ENCODE results near the gene MYBL2.

The MYBL2 gene

GRCh38 chr20:43723735-43724134 is 56.8 kb downstream of the MYBL2 start:
- FAIRE-seq (no peak), DNase-seq (ENCODE audit: insufficient read length, low spot score) (no peak)
- no peak for TF ChIP-seq CTCF (IDR thresholded peaks at IDR 0.05; ENCODE audit: insufficient read depth, missing control alignments)

GRCh38 chr20:43724383-43724782 is 57.5 kb downstream of the MYBL2 start:
- DNase-seq (ENCODE audit: insufficient read length, low spot score) (no peak), FAIRE-seq (no peak)
- no peak for TF ChIP-seq CTCF (IDR thresholded peaks at IDR 0.05; ENCODE audit: insufficient read depth, missing control alignments)

- TF ChIP-seq CTCF (IDR thresholded peaks at IDR 0.05; ENCODE audit: insufficient read depth, missing control alignments) = no peak
- DNase-seq (ENCODE audit: insufficient read length, low spot score) = no peak
- no peak for FAIRE-seq
Observed at GRCh38 chr20:43725666-43726065, 58.8 kb downstream of the MYBL2 start.

- no peak for FAIRE-seq
- no peak for TF ChIP-seq CTCF (IDR thresholded peaks at IDR 0.05; ENCODE audit: insufficient read depth, missing control alignments)
Observed at GRCh38 chr20:43726333-43726732, 59.4 kb downstream of the MYBL2 start.

GRCh38 chr20:43726811-43727338 is 60.0 kb downstream of the MYBL2 start, which contains the start of gene GTSF1L:
TSS of gene GTSF1L (minus strand) at chr20:43727002. CDS start at chr20:43726694, 308 bp downstream.
- no peak for TF ChIP-seq CTCF (IDR thresholded peaks at IDR 0.05; ENCODE audit: insufficient read depth, missing control alignments)
- DNase-seq (ENCODE audit: insufficient read length, low spot score) (no peak), FAIRE-seq (no peak)

More at GRCh38 chr20:43726333-43726732, 59.4 kb downstream of the MYBL2 start:
- no peak for DNase-seq (ENCODE audit: insufficient read length, low spot score)

GRCh38 chr20:43727980-43728590 is 61.2 kb downstream of the MYBL2 start:
- no peak for TF ChIP-seq CTCF (IDR thresholded peaks at IDR 0.05; ENCODE audit: insufficient read depth, missing control alignments)
- DNase-seq (ENCODE audit: insufficient read length, low spot score) (no peak), FAIRE-seq (no peak)

GRCh38 chr20:43728686-43729255 is 61.9 kb downstream of the MYBL2 start:
- FAIRE-seq = no peak
- no peak for TF ChIP-seq CTCF (IDR thresholded peaks at IDR 0.05; ENCODE audit: insufficient read depth, missing control alignments)
- no peak for DNase-seq (ENCODE audit: insufficient read length, low spot score)
